ENCODE results near the gene NOXO1. TPM values are rescaled to one million over a fixed set of nuclear protein-coding genes. Genes with fewer than 3 reads are reported as not detected.

Gene NOXO1
- total and polyA plus RNA-seq, 2 donors (not counting 3 experiments of a cell fraction or from before 2014, with no cell fraction given) = 0.37 to 0.60 TPM

GRCh38 chr16:1977875-1978268 is 3.4 kb downstream of the NOXO1 start:
- peaks cover 9 to 37% of the 10 kb centered on the region in 2 experiments for H3K36me3 ChIP-seq (ENCODE audit: control insufficient read depth in 2 of 2, extremely low read depth in 1 of 2, insufficient read depth in 2 of 2, low read length in 2 of 2)
- no peak for TF ChIP-seq POLR2A (IDR thresholded peaks at IDR 0.05; ENCODE audit: low read depth, low read length)
- no peak for TF ChIP-seq EZH2 (IDR thresholded peaks at IDR 0.05; ENCODE audit: borderline replicate concordance, low read depth, low read length, severe bottlenecking)
- no peak for TF ChIP-seq POLR2AphosphoS5 (IDR thresholded peaks at IDR 0.05; ENCODE audit: insufficient read depth, low read depth, low read length)
- TF ChIP-seq MYC (IDR thresholded peaks at IDR 0.05; ENCODE audit: low read depth, low read length) = no peak
- TF ChIP-seq, protein P1, sequence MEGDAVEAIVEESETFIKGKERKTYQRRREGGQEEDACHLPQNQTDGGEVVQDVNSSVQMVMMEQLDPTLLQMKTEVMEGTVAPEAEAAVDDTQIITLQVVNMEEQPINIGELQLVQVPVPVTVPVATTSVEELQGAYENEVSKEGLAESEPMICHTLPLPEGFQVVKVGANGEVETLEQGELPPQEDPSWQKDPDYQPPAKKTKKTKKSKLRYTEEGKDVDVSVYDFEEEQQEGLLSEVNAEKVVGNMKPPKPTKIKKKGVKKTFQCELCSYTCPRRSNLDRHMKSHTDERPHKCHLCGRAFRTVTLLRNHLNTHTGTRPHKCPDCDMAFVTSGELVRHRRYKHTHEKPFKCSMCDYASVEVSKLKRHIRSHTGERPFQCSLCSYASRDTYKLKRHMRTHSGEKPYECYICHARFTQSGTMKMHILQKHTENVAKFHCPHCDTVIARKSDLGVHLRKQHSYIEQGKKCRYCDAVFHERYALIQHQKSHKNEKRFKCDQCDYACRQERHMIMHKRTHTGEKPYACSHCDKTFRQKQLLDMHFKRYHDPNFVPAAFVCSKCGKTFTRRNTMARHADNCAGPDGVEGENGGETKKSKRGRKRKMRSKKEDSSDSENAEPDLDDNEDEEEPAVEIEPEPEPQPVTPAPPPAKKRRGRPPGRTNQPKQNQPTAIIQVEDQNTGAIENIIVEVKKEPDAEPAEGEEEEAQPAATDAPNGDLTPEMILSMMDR (IDR thresholded peaks at IDR 0.05; ENCODE audit: extremely low read depth in 1 of 2, insufficient read depth in 1 of 2, low read depth in 1 of 2, low read length in 2 of 2) = no peak
- TF ChIP-seq GATA2 (IDR thresholded peaks at IDR 0.05; ENCODE audit: insufficient read depth, insufficient read length, low read depth, low read length) = no peak
- TF ChIP-seq, protein P2, sequence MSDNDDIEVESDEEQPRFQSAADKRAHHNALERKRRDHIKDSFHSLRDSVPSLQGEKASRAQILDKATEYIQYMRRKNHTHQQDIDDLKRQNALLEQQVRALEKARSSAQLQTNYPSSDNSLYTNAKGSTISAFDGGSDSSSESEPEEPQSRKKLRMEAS (IDR thresholded peaks at IDR 0.05; ENCODE audit: insufficient read depth, insufficient read length) = no peak
- TF ChIP-seq FOS (IDR thresholded peaks at IDR 0.05; ENCODE audit: borderline replicate concordance, insufficient read depth, low read length) = no peak
- TF ChIP-seq JUN (IDR thresholded peaks at IDR 0.05; ENCODE audit: borderline replicate concordance, insufficient read depth, insufficient read length, low read depth) = no peak
- dilution Hi-C loops (cut with MboI; ENCODE audit: extremely low pct_ligation_motif_present, low sequenced_read_pairs) = no loop called here

More at GRCh38 chr16:1977875-1978268, 3.4 kb downstream of the NOXO1 start:
- DNase-seq (ENCODE audit: low read depth, low spot score) = no peak
- Histone ChIP-seq H3K4me2 (ENCODE audit: insufficient read depth, low read length) (no peak overlapping the region), H2AFZ (ENCODE audit: low read depth, low read length) (no peak overlapping the region), H3K4me1 (ENCODE audit: control insufficient read depth, extremely low read depth, insufficient read depth, low read length) (peaks cover under 1% of the 10 kb centered on the region), H3K79me2 (ENCODE audit: control insufficient read depth, insufficient read depth, low read length) (peaks cover 6% of the 10 kb centered on the region), H4K20me1 (replicated peaks; ENCODE audit: control insufficient read depth, extremely low read depth, insufficient read depth, low read length) (no peaks in the 10 kb centered on the region), H3K9me3 (replicated peaks; ENCODE audit: control insufficient read depth, insufficient read depth, low read length) (no peaks in the 10 kb centered on the region), H3K9me1 (replicated peaks; ENCODE audit: control insufficient read depth, extremely low read depth, insufficient read depth, low read length) (no peaks in the 10 kb centered on the region), H3K27me3 (ENCODE audit: control insufficient read depth in 2 of 2, insufficient read depth in 2 of 2, low read length in 2 of 2) (peaks cover 34 to 37% of the 10 kb centered on the region in 2 experiments), H3K27ac (ENCODE audit: insufficient read depth, low read depth, low read length) (no peak overlapping the region), H3K4me3 (replicated peaks in 1 of 3; ENCODE audit: insufficient read depth in 1 of 3, low read depth in 1 of 3, low read length in 3 of 3) (no peak overlapping the region), H3K9ac (replicated peaks; ENCODE audit: extremely low read depth, insufficient read depth, low read length) (no peak overlapping the region)
- ChIA-PET POLR2A (no interaction called here), CTCF (no interaction called here)
- TSS peak; percentile 4 for BruUV-seq (replicated peaks)
- intact Hi-C loops (cut with micrococcal nuclease) = no loop called here
- no peak for FAIRE-seq

Measured in endothelial cell of umbilical vein (primary cell).